KMS-11 (cell line): Measurements from ENCODE around the gene PASK.

ENCODE experiments used
- H2AFZ ChIP-seq: fragments of 200-600 bp; sonication (generic); 2 replicates; pipeline ENCODE4 v1.6.1; 2016; ENCODE audit warnings: antibody characterized with exemption, mixed run types, low read depth
- H3K27ac ChIP-seq: fragments of 200-600 bp; sonication (generic); 2 replicates; pipeline ENCODE4 v1.6.1; 2016; ENCODE audit warnings: mild to moderate bottlenecking, mixed run types
- H3K27me3 ChIP-seq: fragments of 200-600 bp; sonication (generic); 2 replicates; pipeline ENCODE4 v1.6.1; 2017; ENCODE audit warnings: mild to moderate bottlenecking, low read depth, mixed run types, moderate library complexity; ENCODE audit not compliant: insufficient read depth
- H3K36me3 ChIP-seq: fragments of 200-600 bp; sonication (generic); 2 replicates; pipeline ENCODE4 v1.6.1; 2017; ENCODE audit warnings: mild to moderate bottlenecking, mixed run types; ENCODE audit not compliant: insufficient read depth
- H3K4me1 ChIP-seq: fragments of 200-600 bp; sonication (generic); 2 replicates; pipeline ENCODE4 v1.6.1; 2016; ENCODE audit warnings: mild to moderate bottlenecking, low read depth, mixed run types; ENCODE audit not compliant: poor library complexity, severe bottlenecking
- H3K4me2 ChIP-seq: fragments of 200-600 bp; sonication (generic); 2 replicates; pipeline ENCODE4 v1.7.0; 2016; ENCODE audit warnings: mild to moderate bottlenecking, mixed run types
- H3K4me3 ChIP-seq: fragments of 200-600 bp; sonication (generic); IDR thresholded peaks from 2 replicates; pipeline ENCODE4 v1.6.1; 2017; ENCODE audit warnings: low read depth, low read length, mixed read lengths; ENCODE audit not compliant: insufficient read depth
- H3K79me2 ChIP-seq: fragments of 200-600 bp; sonication (generic); 2 replicates; pipeline ENCODE4 v1.6.1; 2016; ENCODE audit warnings: low read depth, mixed run types; ENCODE audit not compliant: insufficient read depth
- H3K9ac ChIP-seq: fragments of 200-600 bp; sonication (generic); 2 replicates; pipeline ENCODE4 v1.6.1; 2016; ENCODE audit warnings: mild to moderate bottlenecking, mixed run types
- H4K20me1 ChIP-seq: fragments of 200-600 bp; sonication (generic); 2 replicates; pipeline ENCODE4 v1.6.1; 2016; ENCODE audit warnings: mild to moderate bottlenecking, mixed run types; ENCODE audit not compliant: insufficient read depth
- TF ChIP-seq, protein P1 (sequence below): fragments of 200-600 bp; sonication (generic); conservative IDR thresholded peaks from 2 replicates; pipeline ENCODE4 v1.6.1; 2017; ENCODE audit warnings: low read depth, mild to moderate bottlenecking, antibody characterized with exemption, low read length, moderate library complexity, mixed read lengths

PASK gene

DNA sequence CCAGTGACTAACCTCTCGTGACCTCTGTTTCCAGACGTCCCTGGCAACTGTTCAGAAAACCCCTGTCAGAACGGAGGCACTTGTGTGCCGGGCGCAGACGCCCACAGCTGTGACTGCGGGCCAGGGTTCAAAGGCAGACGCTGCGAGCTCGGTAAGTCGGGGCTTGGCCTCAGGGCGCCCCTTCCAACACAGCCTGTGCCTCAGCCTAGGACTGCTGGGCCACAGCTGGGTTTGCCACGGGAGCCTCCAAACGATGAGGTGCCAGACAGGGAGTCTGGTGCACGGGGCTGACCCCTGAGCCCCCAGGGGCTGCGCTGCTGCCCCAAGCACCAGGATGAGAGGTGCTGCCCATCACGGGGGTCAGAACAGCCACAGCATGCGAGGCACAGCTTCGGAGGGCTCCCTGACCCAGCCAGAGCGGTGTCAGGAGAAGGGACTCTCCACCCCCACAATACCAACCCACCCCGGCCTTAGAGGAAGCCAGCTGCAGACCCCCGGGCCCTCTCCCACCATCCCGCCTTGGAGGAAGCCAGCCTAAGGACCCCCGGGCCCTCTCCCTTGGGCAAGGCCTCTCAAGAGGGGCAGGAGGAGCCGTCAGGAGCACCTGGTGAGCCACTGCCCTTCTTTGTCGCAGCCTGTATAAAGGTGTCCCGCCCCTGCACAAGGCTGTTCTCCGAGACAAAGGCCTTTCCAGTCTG is 67.5 kb downstream of the PASK start:
- TF ChIP-seq, protein P1, sequence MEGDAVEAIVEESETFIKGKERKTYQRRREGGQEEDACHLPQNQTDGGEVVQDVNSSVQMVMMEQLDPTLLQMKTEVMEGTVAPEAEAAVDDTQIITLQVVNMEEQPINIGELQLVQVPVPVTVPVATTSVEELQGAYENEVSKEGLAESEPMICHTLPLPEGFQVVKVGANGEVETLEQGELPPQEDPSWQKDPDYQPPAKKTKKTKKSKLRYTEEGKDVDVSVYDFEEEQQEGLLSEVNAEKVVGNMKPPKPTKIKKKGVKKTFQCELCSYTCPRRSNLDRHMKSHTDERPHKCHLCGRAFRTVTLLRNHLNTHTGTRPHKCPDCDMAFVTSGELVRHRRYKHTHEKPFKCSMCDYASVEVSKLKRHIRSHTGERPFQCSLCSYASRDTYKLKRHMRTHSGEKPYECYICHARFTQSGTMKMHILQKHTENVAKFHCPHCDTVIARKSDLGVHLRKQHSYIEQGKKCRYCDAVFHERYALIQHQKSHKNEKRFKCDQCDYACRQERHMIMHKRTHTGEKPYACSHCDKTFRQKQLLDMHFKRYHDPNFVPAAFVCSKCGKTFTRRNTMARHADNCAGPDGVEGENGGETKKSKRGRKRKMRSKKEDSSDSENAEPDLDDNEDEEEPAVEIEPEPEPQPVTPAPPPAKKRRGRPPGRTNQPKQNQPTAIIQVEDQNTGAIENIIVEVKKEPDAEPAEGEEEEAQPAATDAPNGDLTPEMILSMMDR = no peak
- Histone ChIP-seq H3K9ac (no peak overlapping the region), H3K4me3 (no peak overlapping the region), H3K4me2 (no peak overlapping the region), H3K27ac (no peak overlapping the region), H2AFZ (no peak overlapping the region), H3K4me1 (no peaks in the 10 kb centered on the region), H3K79me2 (no peaks in the 10 kb centered on the region), H3K27me3 (no peaks in the 10 kb centered on the region), H4K20me1 (no peaks in the 10 kb centered on the region), H3K36me3 (no peaks in the 10 kb centered on the region)

DNA sequence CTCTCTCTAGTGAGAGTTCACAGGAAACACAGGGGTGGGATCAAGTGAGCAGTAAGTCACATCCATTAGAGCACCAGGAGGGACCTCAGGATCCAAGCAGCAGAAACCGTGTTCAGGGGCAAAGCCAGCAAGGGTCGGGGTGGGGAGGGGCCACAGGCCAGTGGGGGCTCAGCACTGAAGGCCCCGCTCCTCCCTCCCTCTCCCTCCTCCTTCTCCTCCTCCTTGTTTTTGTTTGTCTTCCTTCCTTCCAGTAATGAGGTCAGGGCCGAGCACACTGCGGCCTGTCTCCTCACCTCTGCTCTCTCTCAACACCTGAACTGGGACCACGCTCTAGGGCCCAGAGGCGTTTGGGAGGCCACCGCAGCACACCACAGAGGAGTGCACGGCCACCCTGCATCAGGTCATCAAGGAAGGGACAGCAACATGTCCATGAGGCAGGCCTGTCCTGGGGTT is 68.1 kb downstream of the PASK start:
- no peaks in the 10 kb centered on the region for H4K20me1 ChIP-seq
- no peak overlapping the region for H3K27ac ChIP-seq
- no peaks in the 10 kb centered on the region for H3K27me3 ChIP-seq
- no peak overlapping the region for H3K9ac ChIP-seq
- no peak overlapping the region for H2AFZ ChIP-seq
- H3K79me2 ChIP-seq = no peaks in the 10 kb centered on the region
- H3K4me3 ChIP-seq = no peak overlapping the region
- no peak overlapping the region for H3K4me2 ChIP-seq
- TF ChIP-seq, protein P1 = no peak
- H3K4me1 ChIP-seq = no peaks in the 10 kb centered on the region
- no peaks in the 10 kb centered on the region for H3K36me3 ChIP-seq

DNA sequence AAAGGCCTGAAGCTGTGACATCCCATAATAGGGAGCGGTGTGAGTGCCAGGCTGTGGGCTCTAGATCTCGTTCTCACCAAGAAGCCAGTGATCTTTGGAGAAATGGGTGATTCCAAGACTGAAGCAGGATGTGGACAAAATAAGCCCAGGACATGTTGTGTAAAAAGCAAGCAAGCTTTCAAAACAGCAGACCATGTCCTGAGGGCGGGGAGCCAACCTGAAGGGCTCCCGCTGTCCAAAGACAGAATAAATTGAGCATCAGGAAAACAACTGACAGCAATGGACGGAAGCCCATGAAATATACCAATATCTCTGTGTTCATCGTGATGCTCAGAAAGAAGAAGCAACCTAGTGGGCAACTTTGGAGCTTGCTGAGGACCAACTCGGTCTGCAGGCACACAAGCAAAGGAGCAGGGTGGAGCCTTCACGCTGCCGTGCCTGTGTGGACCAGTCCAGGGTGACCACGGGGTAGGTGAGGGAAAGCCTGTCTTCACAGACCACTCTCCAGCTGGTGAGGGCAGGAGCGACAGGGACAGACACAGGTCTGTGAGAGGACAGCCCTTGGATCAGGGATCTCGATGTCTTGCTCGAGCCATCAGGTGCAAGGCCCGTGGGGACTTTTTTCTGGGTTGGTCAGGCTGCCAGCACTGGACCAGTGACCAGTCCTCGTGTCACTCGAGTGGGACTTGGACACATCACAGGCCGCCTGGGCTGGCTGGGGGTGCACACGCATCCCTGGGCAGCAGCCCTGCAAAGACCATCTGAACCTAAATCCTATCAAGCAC is 68.7 kb downstream of the PASK start:
- Histone ChIP-seq H4K20me1 (no peaks in the 10 kb centered on the region), H3K27ac (no peak overlapping the region), H3K4me3 (no peak overlapping the region), H3K79me2 (no peaks in the 10 kb centered on the region), H3K27me3 (no peaks in the 10 kb centered on the region), H3K36me3 (no peaks in the 10 kb centered on the region), H3K9ac (no peak overlapping the region), H3K4me2 (no peak overlapping the region), H2AFZ (no peak overlapping the region), H3K4me1 (no peaks in the 10 kb centered on the region)
- TF ChIP-seq, protein P1 = no peak

DNA sequence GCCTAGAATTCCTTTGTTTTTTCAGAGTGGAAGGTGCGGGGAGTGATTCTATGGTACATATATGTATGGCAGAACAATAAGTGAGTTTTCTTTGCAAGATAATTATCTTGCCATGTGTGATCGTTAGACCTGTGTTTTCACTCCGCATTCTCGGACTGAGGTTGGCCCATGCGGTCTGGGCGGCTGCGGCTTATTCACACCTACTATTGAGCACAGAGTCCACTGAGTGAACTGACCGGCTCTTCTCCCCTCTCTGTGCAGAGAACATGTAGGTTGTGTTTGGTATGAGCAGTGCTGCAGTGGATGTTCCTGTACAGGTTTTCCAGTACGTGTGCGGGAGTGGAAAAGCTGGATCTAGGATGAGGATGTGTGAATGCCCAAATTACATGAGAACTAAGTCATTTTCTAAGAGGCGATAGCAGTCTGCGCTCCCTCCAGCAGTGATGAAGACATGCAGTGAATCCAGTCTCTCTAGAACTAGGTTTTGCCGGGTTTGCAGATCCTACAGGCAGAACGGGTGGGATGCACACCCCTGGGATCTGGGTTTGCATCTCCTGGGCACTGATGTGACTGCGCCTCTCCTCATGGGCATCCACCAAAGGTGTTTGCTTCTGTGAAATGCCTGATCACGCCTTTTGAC is 74.3 kb downstream of the PASK start:
- H3K9ac ChIP-seq = no peak overlapping the region
- no peaks in the 10 kb centered on the region for H3K36me3 ChIP-seq
- no peaks in the 10 kb centered on the region for H3K27me3 ChIP-seq
- no peaks in the 10 kb centered on the region for H3K4me1 ChIP-seq
- H3K79me2 ChIP-seq = no peaks in the 10 kb centered on the region
- no peak overlapping the region for H3K4me3 ChIP-seq
- H3K27ac ChIP-seq = no peak overlapping the region
- H3K4me2 ChIP-seq = no peak overlapping the region
- H4K20me1 ChIP-seq = no peaks in the 10 kb centered on the region
- no peak overlapping the region for H2AFZ ChIP-seq
- TF ChIP-seq, protein P1 = no peak
